NT2/D1 (cell line): ENCODE measurements around the gene MOB3B.

Experiments
- SUZ12 ChIP-seq: IDR thresholded peaks from 2 replicates; pipeline ENCODE4 v1.6.1; 2011; ENCODE audit not compliant: insufficient read length, insufficient read depth; ENCODE audit errors: extremely low read depth
- YY1 ChIP-seq: IDR thresholded peaks from 2 replicates; pipeline ENCODE4 v1.6.1; 2011; ENCODE audit not compliant: insufficient read length, insufficient read depth
- ZNF274 ChIP-seq: IDR thresholded peaks from 2 replicates; pipeline ENCODE4 v1.6.1; 2011; ENCODE audit warnings: mild to moderate bottlenecking, low read depth, low read length

DNA sequence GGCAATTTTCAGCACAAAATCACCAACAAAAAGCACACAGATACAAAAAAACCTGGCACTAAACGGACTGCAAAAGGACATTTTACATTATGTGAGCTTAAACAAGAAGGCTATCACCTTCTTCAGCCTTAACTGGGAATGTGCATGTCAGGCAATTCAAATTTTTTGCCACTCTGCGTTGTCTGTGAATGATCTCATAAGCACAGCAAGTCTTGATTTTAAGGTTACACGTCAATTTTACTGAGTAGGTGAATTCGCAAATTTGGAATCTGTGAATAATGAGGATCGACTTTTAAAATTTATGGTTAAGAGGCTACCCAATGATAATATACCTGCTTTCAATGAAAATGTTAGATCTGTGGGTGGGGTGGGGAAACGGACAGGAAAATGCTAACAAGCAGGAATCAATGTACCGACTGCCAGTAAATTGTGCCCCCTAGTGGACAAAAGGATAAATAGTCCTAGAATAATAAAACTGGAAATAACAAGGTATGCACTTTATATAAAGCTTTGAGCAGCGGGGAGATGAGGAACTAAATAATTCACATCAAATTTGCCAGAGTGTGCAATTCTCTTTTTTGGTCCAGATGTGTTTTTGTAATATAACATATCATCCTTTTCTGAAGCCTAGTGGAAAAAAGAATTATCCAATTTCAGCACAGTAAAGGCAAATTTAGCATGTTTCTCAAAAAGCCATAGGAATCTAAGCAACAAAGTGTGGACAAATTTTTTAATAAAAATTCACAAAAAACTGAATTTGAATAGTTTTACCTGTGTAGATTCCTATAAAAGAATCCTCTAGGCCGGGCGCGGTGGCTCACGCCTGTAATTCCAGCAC is 253.2 kb downstream of the MOB3B start:
- no peak for TF ChIP-seq SUZ12
- no peak for TF ChIP-seq ZNF274
- TF ChIP-seq YY1: no peak
